CD8-positive, alpha-beta memory T cell (primary cell): ENCODE data around the gene TMEM239. TPM values are rescaled to one million over a fixed set of nuclear protein-coding genes. Genes with fewer than 3 reads are reported as not detected.
A peak's percentile ranks its signal among the peaks of the same experiment; 100 is the strongest.

Experiments used
- CTCF ChIA-PET: fragments of 350-600 bp; sonication (Branson Sonifier 250); formaldehyde crosslinking; loops from one replicate; lab custom pipeline; 2021; ENCODE audit warnings: antibody characterized with exemption; lab: Charles Lee
- POLR2A ChIA-PET: fragments of 350-600 bp; sonication (Branson Sonifier 250); formaldehyde crosslinking; loops from one replicate; lab custom pipeline; 2021; ENCODE audit warnings: antibody characterized with exemption; lab: Charles Lee
- DNase-seq, 5 donors: peaks; one replicate each; pipeline versions ENCODE4 v3.0.0 to v3.0.0-alpha.2; 2020 to 2022; ENCODE audit warnings: mixed read lengths in 1 of 5
- H3K27ac ChIP-seq: one replicate; pipeline ENCODE4 v1.7.0; 2013; ENCODE audit warnings: low read depth, mild to moderate bottlenecking, low read length, moderate library complexity
- H3K27me3 ChIP-seq: 2 replicates; pipeline ENCODE4 v1.7.0; 2013; ENCODE audit warnings: low read length, mild to moderate bottlenecking; ENCODE audit not compliant: insufficient read depth, poor library complexity, severe bottlenecking
- H3K36me3 ChIP-seq: 2 replicates; pipeline ENCODE4 v1.7.0; 2013; ENCODE audit warnings: mild to moderate bottlenecking, low read length, moderate library complexity; ENCODE audit not compliant: insufficient read depth
- H3K4me1 ChIP-seq: 2 replicates; pipeline ENCODE4 v1.7.0; 2013; ENCODE audit warnings: mild to moderate bottlenecking, low read length, moderate library complexity; ENCODE audit not compliant: insufficient read depth
- H3K4me3 ChIP-seq: 2 replicates; pipeline ENCODE4 v1.7.0; 2013; ENCODE audit warnings: mild to moderate bottlenecking, low read length
- H3K9me3 ChIP-seq: 2 replicates; pipeline ENCODE4 v1.7.0; 2013; ENCODE audit warnings: mild to moderate bottlenecking, low read length
- H3K27ac Mint-ChIP-seq, 8 donors: one replicate each; pipeline ENCODE4 v1.8.0; 2020 to 2021; ENCODE audit warnings: mixed read lengths in 8 of 8, mild to moderate bottlenecking in 6 of 8, inconsistent platforms in 3 of 8, moderate library complexity in 3 of 8
- H3K27me3 Mint-ChIP-seq, 2 donors: one replicate each; pipeline ENCODE4 v1.8.0; 2020 to 2021; ENCODE audit warnings: mixed read lengths in 2 of 2, mild to moderate bottlenecking in 1 of 2, moderate library complexity in 1 of 2
- H3K36me3 Mint-ChIP-seq, 3 donors: one replicate each; pipeline ENCODE4 v1.8.0; 2020 to 2021; ENCODE audit warnings: mixed read lengths in 3 of 3, inconsistent platforms in 1 of 3, mild to moderate bottlenecking in 1 of 3
- H3K4me1 Mint-ChIP-seq, 3 donors: one replicate each; pipeline ENCODE4 v1.8.0; 2020 to 2021; ENCODE audit warnings: mixed read lengths in 3 of 3, inconsistent platforms in 1 of 3, mild to moderate bottlenecking in 1 of 3
- H3K4me3 Mint-ChIP-seq, 7 donors: one replicate each; pipeline ENCODE4 v1.8.0; 2020 to 2021; ENCODE audit warnings: mixed read lengths in 7 of 7, mild to moderate bottlenecking in 6 of 7, moderate library complexity in 4 of 7, inconsistent platforms in 2 of 7
- H3K9me3 Mint-ChIP-seq, 5 donors: one replicate each; pipeline ENCODE4 v1.8.0; 2020 to 2022; ENCODE audit warnings: mixed read lengths in 5 of 5, mild to moderate bottlenecking in 3 of 5, moderate library complexity in 2 of 5, inconsistent platforms in 1 of 5
- polyA plus RNA-seq: library from polyadenylated mRNA; unstranded; fragments of 300-500 nt; fragmentation: Illumina TruSeq; gene quantifications from one replicate; pipeline ENCODE4 v1.2.3, GENCODE V29; 2021
- total RNA-seq, 2 experiments: library from RNA; stranded (reverse); gene quantifications; one replicate each; pipeline ENCODE4 v1.2.3, GENCODE V29; 2021

The TMEM239 gene
- total and polyA plus RNA-seq, 3 experiments from 2014 or later = not detected

DNA sequence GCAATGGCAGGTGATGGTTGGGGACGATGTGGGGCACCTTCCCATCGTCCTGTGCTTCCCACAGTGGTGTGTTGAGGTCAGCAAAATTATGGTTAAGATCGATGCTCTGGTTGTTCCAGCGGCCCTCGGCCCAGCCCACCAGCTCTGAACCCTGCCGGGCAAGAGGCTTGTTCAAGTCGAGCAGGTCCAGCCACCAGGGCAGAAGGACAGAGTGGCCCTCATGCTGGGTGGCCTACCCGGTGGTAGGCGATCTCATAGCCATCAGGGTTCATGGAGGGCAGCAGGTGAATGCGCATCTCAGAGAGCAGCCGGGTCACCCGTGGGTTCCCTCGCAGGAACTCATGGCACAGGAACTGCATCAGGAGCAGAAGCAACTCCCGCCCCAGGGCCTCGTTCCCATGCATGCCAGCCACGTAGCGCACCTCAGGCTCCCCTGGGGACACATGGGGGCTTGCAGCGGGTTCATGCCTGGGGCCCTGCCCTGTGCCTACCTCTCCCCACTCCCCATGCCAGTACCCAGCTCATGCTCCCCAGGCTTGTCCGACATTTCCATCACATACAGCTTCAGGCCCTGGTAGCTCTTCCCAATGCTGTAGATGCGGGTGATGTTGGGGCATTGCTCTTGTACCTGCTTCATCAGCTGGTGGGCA lies 20.0 kb upstream of the TMEM239 start:
- DNase-seq = peak in 1 of 5 donors; percentile 38
- Histone ChIP-seq H3K4me3 (no peak overlapping the region), H3K9me3 (no peaks in the 10 kb centered on the region), H3K36me3 (no peaks in the 10 kb centered on the region), H3K27ac (no peak overlapping the region), H3K4me1 (peaks cover 8% of the 10 kb centered on the region), H3K27me3 (peaks cover 29% of the 10 kb centered on the region)
- peaks cover 15 to 22% (median 20%) of the 10 kb centered on the region in 3 donors for H3K4me1 Mint-ChIP-seq
- ChIA-PET POLR2A (no interaction called here), CTCF (no interaction called here)
- H3K36me3 Mint-ChIP-seq = no peaks in the 10 kb centered on the region
- H3K4me3 Mint-ChIP-seq = no peak overlapping the region
- no peak overlapping the region for H3K27ac Mint-ChIP-seq
- H3K9me3 Mint-ChIP-seq = peaks cover 0 to 4% (median under 1%) of the 10 kb centered on the region in 5 donors
- peaks cover 39 to 78% of the 10 kb centered on the region in 2 donors for H3K27me3 Mint-ChIP-seq

DNA sequence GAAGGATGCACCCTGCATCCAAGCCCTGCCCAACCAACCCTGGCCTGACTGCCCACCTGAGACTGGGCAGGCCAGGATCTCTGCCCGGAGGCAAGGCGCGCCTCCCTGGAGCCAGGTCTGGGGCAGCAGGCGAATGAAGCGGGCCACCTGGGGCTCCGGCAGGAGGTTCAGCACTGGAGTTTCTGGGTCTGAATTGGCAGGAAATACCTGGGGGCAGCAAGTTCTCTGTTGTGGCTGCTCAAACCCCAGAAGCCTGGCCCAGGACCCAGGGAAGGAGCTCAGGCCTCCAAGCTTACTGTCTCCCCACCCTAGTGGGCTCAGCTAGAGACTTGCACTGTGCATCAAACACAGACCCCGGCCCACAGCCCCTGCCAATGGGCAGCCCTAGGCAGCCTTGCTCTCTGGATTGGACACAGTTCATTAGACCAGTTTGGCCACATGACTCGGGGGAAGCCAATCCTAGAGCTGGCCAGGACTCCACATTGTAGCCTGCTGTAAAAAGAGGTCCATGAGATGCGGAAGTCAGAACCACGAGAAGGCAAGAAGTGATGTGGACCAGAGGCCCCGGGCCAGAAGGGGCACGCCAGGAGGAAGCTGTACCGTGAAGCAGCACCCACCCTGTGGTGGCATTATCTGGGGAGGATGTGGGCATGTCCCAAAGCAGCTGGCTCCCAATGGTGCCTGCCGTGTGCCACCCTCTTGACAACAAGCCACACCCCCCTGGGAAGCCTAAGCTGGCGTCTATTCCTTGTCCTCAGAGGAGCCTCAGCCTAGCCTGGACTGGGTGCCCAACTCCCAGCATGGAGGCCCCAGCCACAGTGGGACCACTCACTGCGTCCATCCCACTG lies 18.8 kb upstream of the TMEM239 start:
- Mint-ChIP-seq H3K9me3 (peaks cover 0 to 4% (median 1%) of the 10 kb centered on the region in 5 donors), H3K4me1 (peaks cover 19 to 26% (median 25%) of the 10 kb centered on the region in 3 donors), H3K4me3 (peak overlapping the region in 1 of 7 donors; percentile 33), H3K27ac (no peak overlapping the region), H3K27me3 (peaks cover 42 to 74% of the 10 kb centered on the region in 2 donors), H3K36me3 (no peaks in the 10 kb centered on the region)
- no peak overlapping the region for H3K4me3 ChIP-seq
- CTCF ChIA-PET = no interaction called here
- H3K4me1 ChIP-seq = peaks cover 12% of the 10 kb centered on the region
- peak in 1 of 5 donors; percentile 25 for DNase-seq
- H3K27me3 ChIP-seq = peaks cover 34% of the 10 kb centered on the region
- H3K27ac ChIP-seq = no peak overlapping the region
- POLR2A ChIA-PET = no interaction called here
- H3K9me3 ChIP-seq = no peaks in the 10 kb centered on the region
- no peaks in the 10 kb centered on the region for H3K36me3 ChIP-seq

DNA sequence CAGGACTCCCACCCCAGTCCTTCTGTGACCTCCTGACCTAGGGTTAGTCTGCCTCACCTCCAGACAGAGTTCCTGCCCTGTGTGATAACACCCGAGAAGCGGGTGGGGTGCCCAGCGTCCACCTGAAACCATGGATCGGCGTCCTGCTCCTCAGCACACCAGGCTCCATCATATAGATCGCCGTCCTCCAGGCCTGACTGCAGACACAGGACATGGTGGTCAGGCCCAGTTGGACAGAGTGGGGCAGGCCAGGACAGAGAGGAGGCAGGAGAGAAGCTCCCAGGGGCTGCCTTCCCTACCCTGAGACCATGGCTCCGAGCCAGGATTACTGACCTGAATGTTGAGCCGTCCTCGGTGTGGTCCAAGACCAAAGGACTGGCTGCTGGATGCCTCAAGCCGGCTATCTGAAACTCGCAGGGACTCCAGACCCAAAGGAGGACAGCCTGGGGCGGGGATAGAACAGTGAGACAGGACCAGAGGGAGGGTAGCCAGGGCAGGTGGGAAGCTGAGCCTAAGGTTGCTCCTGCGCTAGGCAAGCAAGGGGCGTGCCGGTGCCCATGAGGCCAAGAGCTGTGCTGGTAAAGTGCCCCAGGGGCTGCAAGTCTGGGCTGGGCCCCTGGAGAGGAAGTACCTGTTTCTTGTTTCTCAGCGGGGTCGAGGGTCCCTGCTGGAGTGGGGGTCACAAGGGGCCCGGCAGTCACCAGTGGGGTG lies 17.9 kb upstream of the TMEM239 start:
- Histone ChIP-seq H3K36me3 (no peaks in the 10 kb centered on the region), H3K27ac (no peak overlapping the region), H3K9me3 (no peaks in the 10 kb centered on the region), H3K4me3 (no peak overlapping the region), H3K27me3 (peaks cover 34% of the 10 kb centered on the region), H3K4me1 (peaks cover 12% of the 10 kb centered on the region)
- POLR2A ChIA-PET = no interaction called here
- H3K4me1 Mint-ChIP-seq = peaks cover 19 to 26% (median 25%) of the 10 kb centered on the region in 3 donors
- DNase-seq = no peak
- CTCF ChIA-PET = interaction anchor here (1.1 kb wide), 1 partner anchor 75 kb away, joined by 3 read pairs; the partner anchor contains the start of gene PTPRA
- peaks cover 0 to 2% (median 0%) of the 10 kb centered on the region in 3 donors for H3K36me3 Mint-ChIP-seq
- no peak overlapping the region for H3K4me3 Mint-ChIP-seq
- peaks cover 0 to 4% (median 1%) of the 10 kb centered on the region in 5 donors for H3K9me3 Mint-ChIP-seq
- H3K27me3 Mint-ChIP-seq = peaks cover 45 to 72% of the 10 kb centered on the region in 2 donors
- no peak overlapping the region for H3K27ac Mint-ChIP-seq

DNA sequence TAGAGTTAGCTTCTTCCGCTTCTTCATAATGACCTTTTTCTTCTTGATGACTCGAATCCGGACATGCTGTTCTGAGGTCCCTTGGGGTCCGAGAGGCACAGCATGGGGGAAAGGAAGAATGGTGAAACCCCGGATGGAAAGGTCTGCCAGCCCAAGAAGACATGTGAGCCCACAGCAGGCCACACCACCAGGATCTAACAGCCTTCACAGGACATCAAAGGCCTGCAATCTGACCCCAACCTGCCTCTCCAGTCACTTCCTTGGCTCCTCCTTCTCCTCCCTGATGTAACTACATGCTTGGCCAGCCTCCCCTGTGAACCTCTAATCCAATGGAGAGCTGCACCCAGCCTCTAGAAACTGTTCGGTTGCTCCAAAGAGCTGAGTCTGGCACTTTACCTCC lies 17.4 kb upstream of the TMEM239 start:
- H3K36me3 Mint-ChIP-seq = peaks cover 0 to 2% (median 0%) of the 10 kb centered on the region in 3 donors
- peaks cover 30% of the 10 kb centered on the region for H3K27me3 ChIP-seq
- ChIA-PET CTCF (interaction anchor here (1.1 to 1.2 kb wide), 2 partner anchors 23 to 74 kb away, joined by 3 read pairs; partner anchors contain the start of gene PTPRA), POLR2A (no interaction called here)
- peaks cover 12% of the 10 kb centered on the region for H3K4me1 ChIP-seq
- H3K36me3 ChIP-seq = no peaks in the 10 kb centered on the region
- H3K4me1 Mint-ChIP-seq = peaks cover 19 to 26% (median 25%) of the 10 kb centered on the region in 3 donors
- DNase-seq = peak in 1 of 5 donors; percentile 30
- no peaks in the 10 kb centered on the region for H3K9me3 ChIP-seq
- H3K9me3 Mint-ChIP-seq = peaks cover 0 to 4% (median 1%) of the 10 kb centered on the region in 5 donors
- H3K27ac ChIP-seq = no peak overlapping the region
- no peak overlapping the region for H3K4me3 ChIP-seq
- peak overlapping the region in 6 of 7 donors; percentile 7 to 92 (median 82) for H3K4me3 Mint-ChIP-seq
- H3K27ac Mint-ChIP-seq = no peak overlapping the region
- peaks cover 48 to 72% of the 10 kb centered on the region in 2 donors for H3K27me3 Mint-ChIP-seq

DNA sequence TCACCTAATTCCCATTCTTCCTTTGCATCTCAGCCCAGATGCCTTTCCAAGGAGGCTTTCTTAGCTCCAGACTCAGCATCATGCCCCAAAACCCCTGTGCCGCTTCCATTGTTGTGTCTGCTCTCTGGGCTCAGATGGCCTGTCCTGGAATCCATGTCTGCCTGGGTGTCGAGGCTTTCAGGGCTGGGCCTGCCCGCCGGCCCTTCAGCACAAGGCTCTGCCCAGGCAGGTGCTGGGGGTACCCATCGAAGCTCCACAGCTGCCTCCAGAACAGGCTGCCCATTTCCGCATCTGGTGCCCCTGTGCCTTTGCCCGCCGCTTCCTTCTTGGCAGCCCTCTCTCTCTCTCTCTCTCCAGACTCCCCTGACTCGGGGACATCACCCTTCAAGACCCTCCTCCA lies 16.9 kb upstream of the TMEM239 start:
- Histone ChIP-seq H3K27me3 (peaks cover 28% of the 10 kb centered on the region), H3K27ac (no peak overlapping the region), H3K4me1 (peaks cover 12% of the 10 kb centered on the region), H3K4me3 (peak overlapping the region; percentile 50), H3K9me3 (no peaks in the 10 kb centered on the region), H3K36me3 (no peaks in the 10 kb centered on the region)
- DNase-seq = peak in 1 of 5 donors; percentile 32
- ChIA-PET CTCF (interaction anchor here (1.1 to 1.2 kb wide), 2 partner anchors 22 to 74 kb away, joined by 3 read pairs; partner anchors contain the start of gene PTPRA), POLR2A (no interaction called here)
- Mint-ChIP-seq H3K36me3 (peaks cover 0 to 2% (median 0%) of the 10 kb centered on the region in 3 donors), H3K4me1 (peaks cover 19 to 26% (median 25%) of the 10 kb centered on the region in 3 donors), H3K27me3 (peaks cover 50 to 74% of the 10 kb centered on the region in 2 donors), H3K4me3 (peak overlapping the region in 6 of 7 donors; percentile 7 to 92 (median 86)), H3K9me3 (peaks cover 0 to 4% (median 1%) of the 10 kb centered on the region in 5 donors), H3K27ac (no peak overlapping the region)

DNA sequence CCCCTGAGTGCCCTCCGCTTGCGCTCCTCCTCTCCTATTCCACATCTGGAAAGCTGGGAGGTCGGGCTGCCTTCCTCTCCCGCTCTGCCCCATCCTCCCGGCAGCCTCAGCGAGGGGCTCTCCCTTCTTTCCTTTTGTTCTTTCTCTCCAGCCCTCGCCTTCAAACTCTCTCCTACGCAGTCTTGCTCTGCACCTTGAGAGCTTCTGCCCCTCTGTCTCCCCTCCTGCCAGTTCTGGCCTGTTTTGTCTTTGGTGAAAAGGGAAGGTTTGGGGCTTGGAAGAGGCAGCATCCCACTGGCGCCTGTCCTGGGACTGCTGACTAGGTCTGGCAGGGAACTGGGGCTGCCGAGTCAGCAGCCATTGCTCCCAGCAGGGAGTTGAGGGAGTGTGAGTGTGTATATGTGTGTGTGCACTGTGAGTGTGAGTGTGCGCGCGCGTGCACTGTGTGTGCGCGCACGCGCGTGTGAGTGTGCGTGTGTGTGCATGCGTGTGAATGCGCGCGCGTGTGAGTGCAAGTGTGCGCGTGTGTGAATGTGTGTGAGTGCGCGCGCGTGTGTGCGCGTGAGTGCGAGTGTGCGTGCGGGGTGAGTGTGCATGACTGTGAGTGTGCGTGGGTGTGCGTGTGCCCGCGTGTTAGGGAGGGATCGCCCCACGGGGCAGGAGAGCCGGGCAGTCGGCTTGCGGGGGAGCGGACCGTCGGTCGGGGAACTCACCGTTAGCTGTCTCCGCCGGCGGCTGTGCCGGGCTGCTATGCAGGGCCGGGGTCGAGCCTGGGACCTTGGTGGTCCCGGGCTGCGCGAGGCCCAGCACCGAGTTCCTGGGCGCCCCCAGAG lies 16.3 kb upstream of the TMEM239 start:
- Mint-ChIP-seq H3K36me3 (peaks cover 0 to 2% (median 0%) of the 10 kb centered on the region in 3 donors), H3K27me3 (peaks cover 49 to 71% of the 10 kb centered on the region in 2 donors), H3K4me1 (peaks cover 19 to 26% (median 25%) of the 10 kb centered on the region in 3 donors), H3K27ac (peak overlapping the region in 1 of 8 donors; percentile 49), H3K4me3 (peak overlapping the region; percentile 80 to 92 (median 85)), H3K9me3 (peaks cover 0 to 4% (median 1%) of the 10 kb centered on the region in 5 donors)
- H3K36me3 ChIP-seq = no peaks in the 10 kb centered on the region
- DNase-seq = peak in 1 of 5 donors; percentile 30
- no peaks in the 10 kb centered on the region for H3K9me3 ChIP-seq
- H3K27me3 ChIP-seq = peaks cover 28% of the 10 kb centered on the region
- H3K4me1 ChIP-seq = peaks cover 12% of the 10 kb centered on the region
- H3K4me3 ChIP-seq = peak overlapping the region; percentile 50
- no peak overlapping the region for H3K27ac ChIP-seq
- CTCF ChIA-PET = interaction anchor here (1.1 to 1.2 kb wide), 2 partner anchors 22 to 73 kb away, joined by 3 read pairs; partner anchors contain the start of gene PTPRA
- POLR2A ChIA-PET = no interaction called here
